ENCODE data around the gene NAT8L. TPM values are rescaled to one million over a fixed set of nuclear protein-coding genes. Genes with fewer than 3 reads are reported as not detected.
"Not testable (repeated sequence)": the region's sequence is repeated elsewhere in the genome, so short reads cannot be mapped to it uniquely, and the experiment has no call there.

NAT8L gene
- total and polyA plus RNA-seq, 2 of the 4 experiments (the other 2 are of a cell fraction), result 0.05 TPM; not detected in 1

DNA sequence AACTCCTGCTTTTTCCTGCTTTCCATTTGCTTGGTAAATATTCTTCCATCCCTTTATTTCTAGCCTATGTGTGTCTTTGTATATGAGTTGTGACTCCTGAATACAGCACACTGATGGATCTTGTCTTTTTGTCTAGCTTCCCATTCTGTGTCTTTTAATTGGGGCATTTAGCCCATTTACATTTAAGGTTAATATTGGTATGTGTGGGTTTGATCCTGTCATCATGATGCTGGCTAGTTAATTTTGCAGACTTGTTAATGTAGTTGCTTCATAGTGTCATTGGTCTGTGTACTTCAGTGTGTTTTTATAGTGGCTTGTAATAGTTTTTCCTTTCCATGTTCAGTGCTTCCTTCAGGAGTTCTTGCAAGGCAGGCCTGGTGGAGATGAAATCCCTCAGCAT is 28.0 kb upstream of the NAT8L start:
- ChIA-PET CTCF (interaction anchor here (0.5 to 0.6 kb wide), 2 partner anchors 80 to 120 kb away, joined by 3 read pairs; no protein-coding TSS in a partner anchor), POLR2A (ENCODE audit: unreplicated experiment) (interaction anchor here (0.6 kb wide), 1 partner anchor 1265 kb away, joined by 3 read pairs; no protein-coding TSS in a partner anchor)
- H3K9me1 ChIP-seq (ENCODE audit: insufficient read depth, low read length); H4K5ac ChIP-seq (ENCODE audit: low read depth, low read length); H2BK15ac ChIP-seq (ENCODE audit: low read depth, low read length); H3K56ac ChIP-seq (ENCODE audit: extremely low read depth, insufficient read depth, low read length); H3K9me3 ChIP-seq (ENCODE audit: control insufficient read depth, insufficient read depth, low read length); H4K8ac ChIP-seq (ENCODE audit: low read depth in 2 of 2, low read length in 2 of 2); H2BK120ac ChIP-seq (ENCODE audit: low read depth, low read length); H3K36me3 ChIP-seq (ENCODE audit: control insufficient read depth, insufficient read depth, low read length); H3K27ac ChIP-seq (ENCODE audit: insufficient read depth, low read length); H3K4ac ChIP-seq (ENCODE audit: low read depth, low read length); H2AFZ ChIP-seq (replicated peaks; ENCODE audit: low read length, poor library complexity); H3K79me1 ChIP-seq (ENCODE audit: low read depth in 1 of 2, low read length in 2 of 2); ATAC-seq (ENCODE audit: low read depth); H3K4me2 ChIP-seq (ENCODE audit: low read depth, low read length); H3K23ac ChIP-seq (ENCODE audit: low read depth, low read length); H2AK5ac ChIP-seq (ENCODE audit: low read depth, low read length); H3K4me1 ChIP-seq (ENCODE audit: control insufficient read depth, insufficient read depth, low read length); in situ Hi-C loops (cut with MboI; ENCODE audit: low sequenced_read_pairs); H4K20me1 ChIP-seq (ENCODE audit: insufficient read depth, low read length); H3K4me3 ChIP-seq (ENCODE audit: insufficient read depth, low read depth, low read length); H3K9ac ChIP-seq (ENCODE audit: low read depth, low read length); H2AK9ac ChIP-seq (replicated peaks; ENCODE audit: low read depth, low read length, poor library complexity); H2BK5ac ChIP-seq (ENCODE audit: low read depth, low read length, poor library complexity, severe bottlenecking); dilution Hi-C loops (cut with HindIII; ENCODE audit: low sequenced_read_pairs, unreplicated experiment); DNase-seq; H4K91ac ChIP-seq (ENCODE audit: insufficient read depth, low read depth, low read length); intact Hi-C loops (cut with micrococcal nuclease); H3K14ac ChIP-seq (replicated peaks; ENCODE audit: low read depth, low read length); BruUV-seq (replicated peaks); H2BK20ac ChIP-seq (ENCODE audit: low read depth, low read length); H3K18ac ChIP-seq (ENCODE audit: low read depth, low read length): not testable (repeated sequence)
- peaks cover 24% of the 10 kb centered on the region for H3K27me3 ChIP-seq (ENCODE audit: control insufficient read depth, insufficient read depth, low read length)
